HT1080 (cell line): ENCODE measurements around the gene SYTL2. TPM values are rescaled to one million over a fixed set of nuclear protein-coding genes. Genes with fewer than 3 reads are reported as not detected.
A peak's percentile ranks its signal among the peaks of the same experiment; 100 is the strongest.

Experiments used
- DNase-seq: peaks from one replicate; pipeline ENCODE4 v3.0.0-alpha.2; 2015; ENCODE audit warnings: low read depth
- total RNA-seq: library from RNA; depleted of rRNA; stranded (reverse); fragments of >200 nt; shearing (Covaris generic); gene quantifications from 2 replicates; pipeline ENCODE4 v1.2.3, GENCODE V29; 2014

Gene SYTL2
- total RNA-seq, 1 experiment from 2014 or later: 19.6 TPM

DNA sequence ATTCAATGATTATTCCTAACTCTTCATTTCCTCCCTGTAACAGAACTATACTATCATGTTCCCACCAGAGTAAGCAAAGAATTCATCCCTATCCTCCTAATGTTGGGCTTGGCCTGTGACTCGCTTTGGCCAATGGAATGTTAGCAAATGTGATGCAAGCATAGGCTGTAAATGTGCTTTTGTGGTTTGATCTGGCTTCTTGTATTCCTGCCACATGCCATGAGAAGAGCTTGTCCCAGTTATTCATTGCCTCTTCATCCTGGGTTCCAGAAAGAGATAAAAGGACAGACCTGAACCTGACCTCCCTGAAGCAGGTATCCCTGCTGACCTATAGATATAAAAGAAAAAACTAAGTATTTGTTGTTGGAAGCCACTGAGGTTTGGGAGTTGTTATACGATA is 51.0 kb downstream of the SYTL2 start:
- peak; percentile 81 for DNase-seq

DNA sequence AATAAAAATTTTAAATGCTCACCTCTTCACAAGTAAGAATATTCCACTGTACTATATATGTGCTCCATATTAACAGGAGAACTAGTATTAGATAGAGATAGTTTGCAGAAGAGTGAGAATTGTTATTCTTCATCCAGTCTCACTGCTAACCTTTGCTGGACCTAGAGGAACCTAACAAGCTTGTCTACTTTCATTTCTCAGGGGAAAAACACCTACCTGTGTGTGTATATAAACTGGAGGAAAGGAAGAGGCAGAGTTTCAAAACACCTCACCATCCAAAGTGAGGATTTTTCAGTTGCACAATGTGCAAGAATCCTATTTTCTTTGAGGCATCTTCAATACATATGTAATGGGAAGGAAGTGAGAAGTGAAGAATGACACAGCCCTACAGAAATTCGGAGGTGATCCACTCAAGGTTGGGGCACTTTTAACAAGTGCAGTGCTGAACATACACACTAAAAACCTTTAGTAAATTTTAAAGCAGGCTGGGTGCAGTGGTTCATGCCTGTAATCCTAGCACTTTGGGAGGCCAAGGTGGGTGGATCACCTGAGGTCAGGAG is 52.4 kb downstream of the SYTL2 start:
- DNase-seq: no peak

DNA sequence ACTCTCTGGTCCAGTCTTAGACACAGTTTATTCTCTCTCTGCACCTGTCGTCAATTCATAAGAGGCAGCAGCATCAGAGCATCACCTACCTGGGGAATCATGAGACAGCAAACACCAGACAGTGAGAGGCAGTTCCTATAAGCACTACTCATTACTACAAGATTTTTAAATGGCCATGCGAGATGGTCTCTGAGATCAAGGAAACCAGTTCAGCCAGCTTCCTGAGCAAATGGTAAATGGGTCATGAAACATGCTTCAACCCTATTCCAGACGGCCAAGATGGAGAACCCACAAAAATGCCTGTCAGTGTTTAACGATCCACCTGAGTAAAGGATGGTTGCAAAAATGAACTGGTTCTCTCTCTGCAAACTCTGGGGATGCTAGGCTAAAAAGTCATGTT is 52.9 kb downstream of the SYTL2 start:
- no peak for DNase-seq

DNA sequence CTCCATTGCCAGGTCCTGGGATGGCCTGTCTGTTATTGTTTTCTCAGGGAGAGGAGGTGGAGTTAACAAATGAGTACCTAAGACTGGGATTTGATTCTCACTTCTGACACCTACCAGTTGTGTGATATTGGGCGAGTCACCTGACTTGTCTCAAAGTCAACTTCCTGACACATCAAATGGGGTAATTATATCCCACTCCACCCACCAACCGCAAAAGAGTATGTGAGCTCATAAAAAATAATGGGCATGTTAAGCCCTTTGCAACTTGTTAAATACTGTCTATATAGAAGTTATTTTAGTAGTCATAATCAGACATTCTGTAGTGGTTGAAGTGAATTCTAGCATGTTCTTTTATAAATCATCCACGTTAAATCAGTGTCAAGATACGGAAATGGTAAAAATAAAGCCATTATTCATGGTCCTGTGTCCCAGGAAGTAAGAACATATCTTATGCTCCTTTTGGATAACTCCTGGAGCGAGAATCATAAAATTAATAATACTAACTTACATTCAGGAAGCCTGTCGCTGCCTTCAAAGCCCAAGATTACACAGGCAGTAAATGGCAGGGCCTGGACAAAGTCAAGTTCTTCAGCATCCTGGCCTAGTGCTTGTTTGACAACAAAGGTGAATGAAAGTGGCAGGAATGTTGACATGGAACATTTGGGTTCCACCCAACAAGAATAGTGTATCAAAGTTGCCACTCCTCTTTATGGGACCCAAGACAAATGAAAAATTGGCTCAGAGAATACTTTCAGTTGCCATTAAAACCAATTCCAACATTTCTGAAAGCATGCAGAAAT is 54.3 kb downstream of the SYTL2 start:
- peak; percentile 41 for DNase-seq

DNA sequence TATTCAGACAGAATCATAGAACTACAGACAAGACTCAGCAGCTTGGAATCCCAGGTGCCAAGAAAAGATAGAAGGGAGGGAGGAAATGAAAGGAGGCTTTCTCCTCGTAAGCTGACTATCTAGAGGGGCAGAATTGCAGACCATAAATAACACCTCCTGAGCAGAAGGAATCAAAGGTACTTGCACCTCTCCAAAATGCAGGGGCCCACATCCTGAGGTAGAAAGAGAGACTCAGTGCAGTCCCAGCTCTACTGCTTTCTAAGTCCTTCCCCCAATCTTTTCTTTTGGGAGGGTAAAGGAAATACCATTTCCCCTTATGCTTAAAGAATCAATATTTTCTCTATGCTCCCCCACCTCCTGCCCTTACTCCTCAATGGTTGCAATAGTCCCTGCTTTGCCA is 55.2 kb downstream of the SYTL2 start:
- DNase-seq: no peak

DNA sequence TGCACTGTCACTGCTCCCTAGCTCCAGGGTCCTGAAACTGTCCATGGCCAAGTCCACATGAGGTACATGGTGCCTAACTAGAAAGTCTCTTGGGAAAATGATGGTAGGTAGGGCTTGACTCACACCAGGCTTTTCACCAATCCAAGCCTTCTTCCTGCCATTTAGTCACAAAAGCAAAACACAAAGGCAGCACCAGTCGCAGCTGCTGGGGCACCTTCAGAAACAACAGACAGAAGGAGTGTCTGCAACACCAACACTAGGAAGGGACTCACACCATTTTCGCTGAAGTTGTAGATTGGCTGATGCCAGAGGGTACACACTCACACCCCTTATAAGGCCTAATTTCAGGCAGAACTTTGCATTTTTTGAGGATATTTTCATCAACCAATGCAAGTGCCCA is 55.7 kb downstream of the SYTL2 start:
- DNase-seq: peak; percentile 17

DNA sequence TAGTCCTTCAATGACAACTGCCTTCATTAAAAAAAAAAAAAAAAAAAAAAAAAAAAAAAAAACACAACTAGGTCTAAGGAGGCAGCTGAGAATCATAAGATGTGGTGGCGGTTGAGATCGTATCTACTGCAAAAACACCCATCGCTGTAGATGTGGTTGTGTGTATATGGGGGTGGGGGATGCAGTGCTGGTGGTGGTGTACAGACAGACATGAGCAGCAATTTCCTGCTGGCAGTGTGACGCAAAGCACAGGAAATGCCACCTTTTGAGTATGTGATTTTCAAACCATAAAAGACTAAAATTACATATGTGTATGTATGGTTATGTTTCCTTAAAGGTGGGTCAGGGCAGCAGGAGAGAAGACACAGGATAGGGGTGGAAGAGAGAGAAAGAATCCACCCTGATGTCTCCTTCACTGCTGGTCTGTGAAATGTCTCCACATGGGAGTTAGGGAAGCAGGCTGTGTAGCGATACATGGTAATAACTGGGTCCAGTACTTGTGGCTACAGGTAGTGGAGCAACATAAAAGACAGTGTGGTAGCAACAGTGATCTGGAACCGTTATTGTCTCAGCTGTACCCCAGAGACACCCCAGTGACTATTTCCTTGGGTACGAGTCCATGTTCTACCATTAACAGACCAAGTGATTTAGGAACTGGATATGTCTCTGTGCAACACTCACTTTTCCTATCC is 57.9 kb downstream of the SYTL2 start:
- DNase-seq: no peak

DNA sequence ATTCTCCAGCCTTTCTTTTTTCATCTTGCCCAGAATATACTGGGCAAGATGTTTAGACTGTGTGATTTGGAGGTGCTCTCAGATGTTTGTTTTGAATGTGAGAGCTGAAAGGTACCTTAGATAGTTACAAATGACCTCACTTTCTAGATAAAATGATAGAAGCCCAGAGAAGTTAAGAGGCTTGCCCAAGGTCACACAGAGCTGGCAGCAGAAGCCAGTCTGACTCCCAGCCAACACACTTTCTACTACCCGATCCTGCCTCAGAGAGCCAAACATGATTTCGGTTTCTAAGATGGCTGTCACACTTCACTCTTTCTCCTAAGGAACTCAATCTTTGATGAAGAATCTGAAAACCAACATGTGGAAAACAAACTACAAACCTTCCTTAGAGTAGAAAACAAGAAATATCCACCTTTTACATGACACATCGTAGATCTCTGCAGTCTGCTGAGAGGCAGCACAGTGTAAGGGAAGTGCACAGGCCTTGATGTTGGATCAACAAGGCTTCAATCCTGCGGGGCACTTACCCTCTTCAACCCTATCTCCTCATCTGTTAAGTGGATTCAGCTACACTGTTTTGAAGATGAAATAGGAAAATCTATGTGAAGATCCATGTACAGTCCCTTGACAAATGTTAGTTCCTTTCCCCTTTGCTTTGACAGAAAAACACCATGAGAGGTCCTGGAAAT is 58.6 kb downstream of the SYTL2 start:
- no peak for DNase-seq

DNA sequence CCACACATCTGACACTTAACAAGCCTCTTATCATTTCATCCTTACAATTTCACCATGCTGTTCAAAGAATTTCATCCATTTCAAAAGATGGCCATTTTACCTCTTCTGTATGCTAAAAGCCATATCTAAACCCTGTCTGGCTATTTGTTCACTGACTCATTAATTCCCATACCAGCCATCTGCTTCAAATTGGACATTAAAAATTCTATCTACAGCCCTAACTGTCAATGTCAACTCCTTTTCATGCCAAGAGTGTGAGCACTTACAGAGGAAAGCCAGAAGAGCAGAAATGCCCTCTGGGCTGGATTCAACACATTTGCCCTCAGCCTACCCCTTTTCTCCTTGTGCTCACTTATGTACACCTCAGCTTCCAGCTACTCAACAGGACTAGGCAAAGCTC is 59.2 kb downstream of the SYTL2 start:
- DNase-seq: no peak

DNA sequence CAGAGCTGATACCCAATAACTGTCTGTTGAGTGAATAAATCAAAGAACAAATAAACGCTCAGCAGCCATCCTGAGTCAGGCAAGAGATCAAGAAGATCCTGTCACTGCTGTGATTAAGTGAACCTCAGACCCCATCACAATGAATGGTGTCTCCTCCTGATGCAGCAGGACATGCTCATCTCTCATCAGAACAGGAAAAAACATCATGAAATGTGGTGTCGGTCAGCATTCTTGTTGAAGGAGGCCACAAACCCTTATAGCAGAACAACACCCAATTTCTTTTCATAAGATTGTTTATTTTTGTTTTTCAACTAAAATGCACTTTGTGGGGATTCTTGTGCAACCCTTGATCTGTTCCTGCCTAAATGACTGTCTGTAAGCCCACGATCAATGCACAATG is 60.3 kb downstream of the SYTL2 start:
- DNase-seq: no peak

DNA sequence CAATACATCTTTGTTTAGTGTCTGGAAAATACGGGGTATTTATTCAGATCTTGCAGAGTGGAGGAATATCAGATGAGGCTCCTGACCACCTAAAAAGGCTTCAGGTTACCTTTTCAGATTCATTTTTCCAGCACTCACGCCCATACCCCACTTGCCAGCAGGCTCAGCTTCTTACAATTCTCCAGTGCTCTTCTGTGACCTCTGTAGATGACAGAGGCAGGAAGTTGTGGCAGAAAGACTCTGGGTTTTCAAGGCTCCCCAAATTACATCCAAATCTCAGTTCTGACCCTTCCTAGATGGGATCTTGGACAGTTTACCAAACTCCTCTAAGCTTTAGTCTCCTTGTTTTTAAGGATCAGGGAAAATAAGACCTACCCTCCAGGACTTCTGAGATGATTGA is 61.1 kb downstream of the SYTL2 start:
- no peak for DNase-seq

DNA sequence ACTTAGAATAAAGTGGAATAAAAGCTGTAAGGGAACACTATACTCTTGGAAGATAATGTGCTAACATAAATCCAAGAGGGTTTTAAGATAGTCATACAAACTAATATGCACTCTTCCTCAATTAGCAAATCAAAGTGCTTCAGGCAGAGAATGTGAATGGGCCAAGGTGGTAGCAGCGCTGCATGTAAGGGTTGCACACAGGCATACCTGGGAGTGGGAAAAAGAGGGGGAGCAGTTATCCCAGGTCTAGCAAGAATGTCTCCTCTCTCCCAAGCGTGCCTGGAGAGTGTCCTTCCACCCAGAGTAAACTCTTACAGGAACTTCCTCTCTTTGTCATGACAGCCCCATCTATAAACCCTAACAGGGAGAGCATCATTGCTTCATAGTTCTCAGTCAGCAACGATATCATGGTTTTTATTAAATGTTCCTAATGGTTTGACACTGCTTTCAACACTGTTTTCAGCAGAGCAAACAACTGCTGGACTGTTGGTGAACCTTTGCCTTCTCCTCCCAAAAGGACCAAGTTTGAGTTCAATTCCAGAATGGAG is 61.6 kb downstream of the SYTL2 start:
- no peak for DNase-seq

DNA sequence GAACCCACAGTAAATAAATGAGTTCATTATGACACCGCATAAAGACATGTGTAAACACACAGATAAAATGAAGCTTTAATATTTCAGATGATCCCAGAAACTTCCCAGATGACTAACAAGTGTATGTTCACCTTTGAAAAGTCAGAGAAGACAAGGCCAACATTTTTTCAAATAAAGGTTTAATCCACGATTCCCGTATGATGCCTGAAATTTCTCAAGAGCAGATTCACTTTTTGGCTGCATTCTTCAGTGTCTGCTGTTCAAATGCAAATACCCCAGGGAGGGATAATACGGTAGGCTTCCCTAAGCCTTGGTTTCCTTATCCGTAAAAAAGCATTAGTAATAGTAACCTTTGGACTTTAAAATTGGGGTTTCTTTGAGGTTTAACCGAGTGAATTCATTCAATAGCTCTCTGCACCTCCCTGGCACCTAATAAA is 62.5 kb downstream of the SYTL2 start:
- no peak for DNase-seq

DNA sequence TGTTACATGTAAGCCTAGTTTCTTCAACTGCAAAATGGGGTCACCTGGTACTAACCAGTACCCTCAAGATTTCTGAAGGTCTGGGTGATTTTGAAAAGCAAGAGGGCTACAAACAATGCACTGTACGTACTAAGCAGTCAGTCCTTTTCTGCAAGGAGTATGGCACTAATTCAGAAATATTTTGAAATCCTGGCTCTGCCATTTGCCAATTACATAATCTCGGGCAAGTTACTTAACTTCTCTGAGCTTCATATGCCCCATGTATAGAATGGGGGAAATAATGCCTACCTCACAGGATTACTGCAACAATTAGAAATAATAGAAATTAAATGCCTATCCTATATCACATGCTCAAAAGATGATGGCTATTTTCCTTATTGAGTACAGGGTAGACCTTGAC is 64.3 kb downstream of the SYTL2 start:
- no peak for DNase-seq

DNA sequence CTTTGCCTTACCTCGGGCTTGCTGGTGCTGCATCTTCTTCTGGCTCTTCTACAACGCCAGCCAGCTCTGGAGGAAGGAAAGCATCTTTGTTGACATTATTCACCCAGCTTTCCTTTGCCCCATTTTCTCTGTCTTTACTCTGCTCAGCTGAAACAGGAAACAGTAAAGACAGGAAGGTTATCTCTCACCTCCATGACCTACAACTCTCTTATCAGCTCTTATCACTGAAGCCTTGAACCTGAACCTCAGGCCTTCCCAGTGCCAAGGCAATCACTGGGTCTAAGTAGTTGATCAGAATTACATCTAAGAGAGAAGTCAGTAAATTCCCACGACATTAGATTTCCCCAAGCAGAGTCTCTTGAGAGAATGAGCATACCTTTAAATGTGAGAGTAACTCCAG is 65.3 kb downstream of the SYTL2 start:
- no peak for DNase-seq

DNA sequence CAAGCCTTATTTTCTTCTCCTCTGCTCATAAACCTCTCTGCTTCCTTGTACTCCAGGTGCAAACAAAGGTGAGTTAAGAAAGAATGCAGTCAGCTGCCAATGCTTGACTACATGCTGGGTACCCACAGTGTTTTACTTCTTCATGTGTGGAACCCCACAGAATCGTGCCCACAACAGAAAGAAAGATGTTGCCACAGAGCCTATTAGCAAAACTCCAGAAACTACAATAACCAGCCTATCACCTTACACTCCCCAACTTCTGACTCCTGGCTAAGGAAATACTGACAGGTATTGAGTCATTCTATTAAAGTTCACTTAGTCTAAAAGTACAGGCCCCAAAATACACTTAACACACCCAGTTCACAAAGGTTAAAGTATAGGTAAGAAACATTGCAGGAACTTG is 68.1 kb downstream of the SYTL2 start:
- DNase-seq: no peak

DNA sequence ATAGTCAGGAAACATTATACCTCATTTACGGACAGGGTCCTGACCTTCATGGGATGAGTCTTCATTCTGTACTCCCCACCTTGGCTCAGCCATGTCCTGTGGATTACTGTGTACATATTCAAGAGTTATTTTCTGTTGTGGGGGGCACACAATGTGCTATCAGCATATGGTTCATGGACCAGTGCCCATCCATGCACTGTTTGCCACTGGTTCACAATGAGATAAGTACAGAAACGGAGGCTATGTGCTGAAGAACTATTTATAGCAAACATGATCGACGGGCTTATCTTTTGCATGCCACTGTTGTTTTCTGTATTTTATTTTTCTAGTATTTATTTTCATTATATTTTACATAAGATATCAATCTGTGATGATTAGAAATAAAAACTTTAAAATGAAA is 68.6 kb downstream of the SYTL2 start:
- no peak for DNase-seq

DNA sequence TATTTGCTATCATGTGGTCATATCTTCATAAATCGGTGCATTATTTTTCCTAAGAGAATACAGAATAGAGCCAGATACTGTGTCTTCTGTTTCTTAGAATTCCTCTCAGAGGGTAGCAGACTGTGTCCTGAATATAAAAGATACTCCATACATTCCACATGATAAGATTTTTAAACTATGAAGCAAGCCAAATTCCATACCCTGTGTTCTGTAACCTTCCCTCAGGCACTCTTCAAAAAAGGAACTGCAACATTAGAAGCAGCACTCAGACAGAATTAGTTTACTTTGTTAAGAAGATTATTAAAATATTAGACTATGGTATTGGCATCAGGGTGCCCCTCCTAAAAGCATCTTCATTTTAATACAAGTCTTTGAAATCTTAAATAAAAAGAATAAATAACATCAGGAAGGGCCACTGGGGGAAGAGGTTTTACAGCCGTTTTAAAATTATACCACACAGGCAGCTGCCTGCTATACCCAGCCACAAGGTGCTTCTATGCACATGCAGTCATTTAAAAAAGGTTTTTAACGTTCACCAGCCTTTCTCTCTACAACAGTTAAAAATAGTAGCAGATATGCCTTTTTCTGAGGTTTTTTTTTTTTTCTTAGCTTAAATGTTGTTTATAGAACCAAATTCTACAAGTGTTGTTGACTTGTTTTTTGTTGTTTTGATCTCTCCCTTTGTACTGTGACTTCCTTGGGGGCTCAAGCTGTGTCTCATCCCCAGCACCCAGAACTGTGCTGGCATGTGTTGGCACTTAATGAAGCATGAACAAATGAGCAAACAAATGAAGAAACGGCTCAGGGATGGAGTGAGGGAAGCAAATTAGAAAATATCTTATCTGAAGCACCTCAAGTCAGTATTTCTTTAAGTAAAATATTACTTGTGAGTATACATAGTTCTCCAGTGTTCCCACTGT is 70.2 kb downstream of the SYTL2 start:
- no peak for DNase-seq

DNA sequence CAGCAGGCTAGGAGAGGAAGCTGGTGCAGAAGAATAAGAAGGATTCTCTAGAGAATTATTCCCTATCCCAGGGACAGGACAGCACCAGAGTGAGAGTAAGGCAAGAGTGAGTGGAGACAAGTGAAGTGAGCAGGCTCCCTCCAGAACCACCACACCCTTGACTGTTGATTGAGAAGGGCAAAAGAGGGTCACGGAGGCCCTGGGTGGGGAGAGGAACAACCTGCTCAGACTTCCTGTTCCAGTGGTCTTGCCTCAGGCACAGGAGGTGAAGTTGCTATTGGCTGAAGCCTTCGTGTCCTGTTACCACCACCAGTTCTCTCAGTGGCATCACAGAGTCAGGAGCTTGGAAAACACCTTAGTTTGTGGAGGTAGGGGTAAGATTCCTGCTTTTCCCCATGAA is 73.2 kb downstream of the SYTL2 start:
- DNase-seq: no peak

DNA sequence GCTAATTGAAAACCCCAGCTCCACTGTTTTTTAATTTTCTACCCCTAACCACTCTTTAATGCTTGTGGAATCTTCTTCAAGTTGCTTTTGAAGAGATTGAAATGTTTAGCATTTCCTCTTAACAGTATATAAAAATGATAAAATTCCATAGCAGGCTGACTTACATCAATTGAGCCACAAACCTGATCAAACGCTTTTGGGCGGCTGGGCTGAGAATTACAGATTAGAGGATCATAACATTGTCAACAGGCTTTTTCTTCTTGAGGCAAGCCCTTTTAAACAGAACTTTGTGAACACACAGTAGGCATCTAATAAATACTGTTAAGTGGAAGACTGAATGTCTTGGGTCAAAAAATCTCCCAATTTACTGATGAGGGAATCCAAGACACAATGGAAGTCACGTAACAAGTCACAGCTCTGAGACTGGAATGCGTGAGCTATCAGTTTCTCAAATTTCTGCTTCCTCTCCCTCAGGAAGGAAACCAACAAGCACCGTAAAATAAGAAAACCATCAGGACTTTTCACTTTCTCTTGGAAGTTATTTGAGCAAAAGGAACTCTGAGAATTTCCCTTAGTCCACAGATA is 75.0 kb downstream of the SYTL2 start:
- DNase-seq: no peak
